ENCODE results near the gene PBRM1. TPM values are rescaled to one million over a fixed set of nuclear protein-coding genes. Genes with fewer than 3 reads are reported as not detected.

The PBRM1 gene
- total RNA-seq, 2 experiments from 2014 or later: 88.9 to 97.7 TPM

- Mint-ChIP-seq H3K36me3 (ENCODE audit: low read depth) (peaks cover 50% of the 10 kb centered on the region), H3K27me3 (no peaks in the 10 kb centered on the region), H3K9me3 (peaks cover 2% of the 10 kb centered on the region), H3K4me3 (no peak overlapping the region), H3K4me1 (no peaks in the 10 kb centered on the region), H3K27ac (no peak overlapping the region)
- ChIA-PET POLR2A (no interaction called here), CTCF (interaction anchor here (1.1 kb wide), 1 partner anchor 17 kb away, joined by 3 read pairs; no protein-coding TSS in a partner anchor)
- DNase-seq: no peak
Measured at GRCh38 chr3:52574056-52574965, 111.4 kb downstream of the PBRM1 start.

- Mint-ChIP-seq H3K27ac (no peak overlapping the region), H3K36me3 (ENCODE audit: low read depth) (peaks cover 38% of the 10 kb centered on the region), H3K4me3 (no peak overlapping the region), H3K4me1 (no peaks in the 10 kb centered on the region), H3K9me3 (peaks cover 2% of the 10 kb centered on the region), H3K27me3 (no peaks in the 10 kb centered on the region)
- no peak for DNase-seq
- CTCF ChIA-PET: interaction anchor here (1.1 kb wide), 1 partner anchor 210 kb away, joined by 3 read pairs; no protein-coding TSS in a partner anchor
- POLR2A ChIA-PET: no interaction called here
Measured at GRCh38 chr3:52572221-52572620, 113.5 kb downstream of the PBRM1 start.

GRCh38 chr3:52570076-52570475 is 115.6 kb downstream of the PBRM1 start:
- ChIA-PET POLR2A (interaction anchor here (0.6 kb wide), 1 partner anchor 33 kb away, joined by 3 read pairs; no protein-coding TSS in a partner anchor), CTCF (no interaction called here)
- H3K27me3 Mint-ChIP-seq: no peaks in the 10 kb centered on the region

GRCh38 chr3:52568069-52568468 is 117.6 kb downstream of the PBRM1 start:
- Mint-ChIP-seq H3K27ac (no peak overlapping the region), H3K36me3 (ENCODE audit: low read depth) (peaks cover 22% of the 10 kb centered on the region), H3K4me1 (no peaks in the 10 kb centered on the region), H3K27me3 (no peaks in the 10 kb centered on the region), H3K4me3 (no peak overlapping the region), H3K9me3 (no peaks in the 10 kb centered on the region)
- ChIA-PET CTCF (no interaction called here), POLR2A (no interaction called here)
- no peak for DNase-seq

More at GRCh38 chr3:52570076-52570475, 115.6 kb downstream of the PBRM1 start:
- H3K4me1 Mint-ChIP-seq: no peaks in the 10 kb centered on the region
- no peak for DNase-seq
- H3K9me3 Mint-ChIP-seq: no peaks in the 10 kb centered on the region
- H3K27ac Mint-ChIP-seq: no peak overlapping the region
- peaks cover 31% of the 10 kb centered on the region for H3K36me3 Mint-ChIP-seq (ENCODE audit: low read depth)
- H3K4me3 Mint-ChIP-seq: no peak overlapping the region

GRCh38 chr3:52563984-52564383 is 121.7 kb downstream of the PBRM1 start:
- Mint-ChIP-seq H3K36me3 (ENCODE audit: low read depth) (peaks cover 43% of the 10 kb centered on the region), H3K4me3 (no peak overlapping the region), H3K27me3 (no peaks in the 10 kb centered on the region), H3K27ac (no peak overlapping the region), H3K4me1 (no peaks in the 10 kb centered on the region), H3K9me3 (no peaks in the 10 kb centered on the region)
- ChIA-PET POLR2A (no interaction called here), CTCF (no interaction called here)
- DNase-seq: no peak

GRCh38 chr3:52561028-52561747 is 124.5 kb downstream of the PBRM1 start:
- H3K27me3 Mint-ChIP-seq: no peaks in the 10 kb centered on the region
- H3K4me1 Mint-ChIP-seq: no peaks in the 10 kb centered on the region
- CTCF ChIA-PET: no interaction called here
- no peaks in the 10 kb centered on the region for H3K9me3 Mint-ChIP-seq
- H3K36me3 Mint-ChIP-seq (ENCODE audit: low read depth): peaks cover 51% of the 10 kb centered on the region
- DNase-seq: no peak
- H3K4me3 Mint-ChIP-seq: no peak overlapping the region
- H3K27ac Mint-ChIP-seq: no peak overlapping the region
- POLR2A ChIA-PET: interaction anchor here (0.7 kb wide), 2 partner anchors 224 to 541 kb away, joined by 5 to 8 read pairs; no protein-coding TSS in a partner anchor

GRCh38 chr3:52558436-52558835 is 127.3 kb downstream of the PBRM1 start:
- no peak overlapping the region for H3K27ac Mint-ChIP-seq
- CTCF ChIA-PET: interaction anchor here (1.3 to 1.4 kb wide), 2 partner anchors 12 to 22 kb away, joined by 3 read pairs; no protein-coding TSS in a partner anchor
- H3K9me3 Mint-ChIP-seq: no peaks in the 10 kb centered on the region

GRCh38 chr3:52557011-52557960 is 128.4 kb downstream of the PBRM1 start:
- CTCF ChIA-PET: no interaction called here
- no peaks in the 10 kb centered on the region for H3K9me3 Mint-ChIP-seq
- H3K27me3 Mint-ChIP-seq: no peaks in the 10 kb centered on the region
- H3K4me1 Mint-ChIP-seq: no peaks in the 10 kb centered on the region
- peaks cover 51% of the 10 kb centered on the region for H3K36me3 Mint-ChIP-seq (ENCODE audit: low read depth)
- POLR2A ChIA-PET: no interaction called here
- no peak overlapping the region for H3K27ac Mint-ChIP-seq
- no peak for DNase-seq
- H3K4me3 Mint-ChIP-seq: no peak overlapping the region

More at GRCh38 chr3:52558436-52558835, 127.3 kb downstream of the PBRM1 start:
- Mint-ChIP-seq H3K4me1 (no peaks in the 10 kb centered on the region), H3K27me3 (no peaks in the 10 kb centered on the region), H3K36me3 (ENCODE audit: low read depth) (peaks cover 58% of the 10 kb centered on the region), H3K4me3 (no peak overlapping the region)
- no peak for DNase-seq
- POLR2A ChIA-PET: no interaction called here

GRCh38 chr3:52555056-52555455 is 130.7 kb downstream of the PBRM1 start:
- Mint-ChIP-seq H3K27ac (no peak overlapping the region), H3K9me3 (no peaks in the 10 kb centered on the region), H3K4me1 (no peaks in the 10 kb centered on the region), H3K4me3 (no peak overlapping the region), H3K27me3 (no peaks in the 10 kb centered on the region), H3K36me3 (ENCODE audit: low read depth) (peaks cover 44% of the 10 kb centered on the region)
- ChIA-PET CTCF (interaction anchor here (0.6 kb wide), 1 partner anchor 77 kb away, joined by 4 read pairs; no protein-coding TSS in a partner anchor), POLR2A (no interaction called here)
- no peak for DNase-seq

- Mint-ChIP-seq H3K27ac (no peak overlapping the region), H3K4me1 (peaks cover 2% of the 10 kb centered on the region), H3K4me3 (no peak overlapping the region), H3K9me3 (no peaks in the 10 kb centered on the region), H3K27me3 (no peaks in the 10 kb centered on the region), H3K36me3 (ENCODE audit: low read depth) (peaks cover 37% of the 10 kb centered on the region)
- CTCF ChIA-PET: no interaction called here
- POLR2A ChIA-PET: no interaction called here
- no peak for DNase-seq
Measured at GRCh38 chr3:52554026-52554755, 131.5 kb downstream of the PBRM1 start.

GRCh38 chr3:52552089-52552488 is 133.6 kb downstream of the PBRM1 start:
- Mint-ChIP-seq H3K4me1 (peaks cover 12% of the 10 kb centered on the region), H3K4me3 (no peak overlapping the region), H3K9me3 (no peaks in the 10 kb centered on the region), H3K27ac (peak overlapping the region; percentile 16), H3K27me3 (no peaks in the 10 kb centered on the region), H3K36me3 (ENCODE audit: low read depth) (peaks cover 33% of the 10 kb centered on the region)
- ChIA-PET POLR2A (no interaction called here), CTCF (interaction anchor here (1.4 kb wide), 1 partner anchor 16 kb away, joined by 5 read pairs; the partner anchor contains the start of gene UQCC5)
- no peak for DNase-seq

GRCh38 chr3:52551118-52551517 is 134.6 kb downstream of the PBRM1 start:
- H3K9me3 Mint-ChIP-seq: no peaks in the 10 kb centered on the region
- H3K4me3 Mint-ChIP-seq: no peak overlapping the region
- CTCF ChIA-PET: interaction anchor here (0.8 to 1.4 kb wide), 2 partner anchors 8 to 15 kb away, joined by 3 to 5 read pairs; partner anchors contain the start of gene UQCC5
- POLR2A ChIA-PET: no interaction called here
- H3K36me3 Mint-ChIP-seq (ENCODE audit: low read depth): peaks cover 34% of the 10 kb centered on the region
- no peak for DNase-seq
- H3K27me3 Mint-ChIP-seq: no peaks in the 10 kb centered on the region
- H3K4me1 Mint-ChIP-seq: peaks cover 12% of the 10 kb centered on the region
- no peak overlapping the region for H3K27ac Mint-ChIP-seq
